OCI-LY3 (cell line): Measurements from ENCODE around the gene TOM1L2.

ENCODE experiments used
- H2AFZ ChIP-seq: fragments of 200-600, 300-600 bp; shearing (Covaris generic); 2 replicates; pipeline ENCODE4 v1.6.0; 2014; ENCODE audit warnings: antibody characterized with exemption, low read depth, low read length
- H3K27ac ChIP-seq: fragments of 200-600, 300-600 bp; sonication (generic); 2 replicates; pipeline ENCODE4 v1.5.1; 2014; ENCODE audit warnings: mild to moderate bottlenecking, low read length, moderate library complexity, mixed read lengths
- H3K27me3 ChIP-seq: fragments of 200-600, 300-600 bp; sonication (generic); 2 replicates; pipeline ENCODE4 v1.6.1; 2014; ENCODE audit warnings: low read depth, low read length, mixed read lengths
- H3K36me3 ChIP-seq: fragments of 200-600, 300-600 bp; sonication (generic); replicated peaks from 2 replicates; pipeline ENCODE3; 2014; ENCODE audit warnings: low read depth, low read length, mixed read lengths
- H3K4me1 ChIP-seq: fragments of 300-600, 200-600 bp; sonication (generic); 2 replicates; pipeline ENCODE4 v1.6.1; 2014; ENCODE audit warnings: low read length, mixed read lengths
- H3K4me2 ChIP-seq: fragments of 200-600, 300-600 bp; sonication (generic); 2 replicates; pipeline ENCODE4 v1.6.1; 2014; ENCODE audit warnings: low read length, mixed read lengths
- H3K4me3 ChIP-seq: fragments of 300-600, 200-600 bp; sonication (generic); 2 replicates; pipeline ENCODE4 v1.5.1; 2014; ENCODE audit warnings: antibody characterized with exemption, mild to moderate bottlenecking, low read length, moderate library complexity
- H3K79me2 ChIP-seq: fragments of 300-600, 200-600 bp; shearing (Covaris generic); 2 replicates; pipeline ENCODE4 v1.6.1; 2014; ENCODE audit warnings: mild to moderate bottlenecking, low read length, mixed read lengths
- H3K9ac ChIP-seq: fragments of 300-600, 200-600 bp; shearing (Covaris generic); 2 replicates; pipeline ENCODE4 v1.6.0; 2014; ENCODE audit warnings: mild to moderate bottlenecking, low read length, moderate library complexity
- H3K9me3 ChIP-seq: fragments of 200-600, 300-600 bp; shearing (Covaris generic); 2 replicates; pipeline ENCODE4 v1.6.1; 2014; ENCODE audit warnings: low read length, mixed read lengths; ENCODE audit not compliant: insufficient read depth
- H4K20me1 ChIP-seq: fragments of 200-600, 300-600 bp; sonication (generic); 2 replicates; pipeline ENCODE4 v1.6.1; 2016; ENCODE audit warnings: low read length, mixed read lengths; ENCODE audit not compliant: insufficient read depth
- CTCF ChIP-seq: fragments of 200-600, 300-600 bp; sonication (generic); IDR thresholded peaks from 2 replicates; pipeline ENCODE4 v1.5.1; 2014; ENCODE audit warnings: antibody characterized with exemption, low read length, low read depth
- EZH2phosphoT487 ChIP-seq: fragments of 200-600 bp; shearing (Covaris generic); IDR thresholded peaks from 2 replicates; pipeline ENCODE4 v1.6.1; 2018; ENCODE audit warnings: antibody characterized with exemption, mixed run types, low read depth

TOM1L2 gene

GRCh38 chr17:17804007-17804406 lies 168.2 kb downstream of the TOM1L2 start:
- H3K9me3 ChIP-seq: no peaks in the 10 kb centered on the region
- H3K4me2 ChIP-seq: no peak overlapping the region
- H3K27me3 ChIP-seq: no peaks in the 10 kb centered on the region
- no peaks in the 10 kb centered on the region for H4K20me1 ChIP-seq
- H3K9ac ChIP-seq: no peak overlapping the region
- H2AFZ ChIP-seq: no peak overlapping the region
- H3K27ac ChIP-seq: no peak overlapping the region
- H3K4me1 ChIP-seq: no peaks in the 10 kb centered on the region
- TF ChIP-seq EZH2phosphoT487 (no peak), CTCF (no peak)
- H3K79me2 ChIP-seq: no peaks in the 10 kb centered on the region
- no peak overlapping the region for H3K4me3 ChIP-seq
- no peaks in the 10 kb centered on the region for H3K36me3 ChIP-seq

GRCh38 chr17:17801800-17802481 lies 170.3 kb downstream of the TOM1L2 start:
- no peaks in the 10 kb centered on the region for H4K20me1 ChIP-seq
- H3K4me3 ChIP-seq: no peak overlapping the region
- H3K27me3 ChIP-seq: no peaks in the 10 kb centered on the region
- H3K9me3 ChIP-seq: no peaks in the 10 kb centered on the region
- no peaks in the 10 kb centered on the region for H3K79me2 ChIP-seq
- H3K9ac ChIP-seq: no peak overlapping the region
- TF ChIP-seq CTCF (no peak), EZH2phosphoT487 (no peak)
- H3K4me2 ChIP-seq: no peak overlapping the region
- H3K4me1 ChIP-seq: no peaks in the 10 kb centered on the region
- no peak overlapping the region for H3K27ac ChIP-seq
- H3K36me3 ChIP-seq: no peaks in the 10 kb centered on the region
- no peak overlapping the region for H2AFZ ChIP-seq

- Histone ChIP-seq H3K27ac (no peak overlapping the region), H3K4me1 (no peaks in the 10 kb centered on the region), H4K20me1 (no peaks in the 10 kb centered on the region), H3K9ac (no peak overlapping the region), H3K4me2 (no peak overlapping the region), H3K4me3 (no peak overlapping the region), H3K27me3 (no peaks in the 10 kb centered on the region), H2AFZ (no peak overlapping the region), H3K79me2 (no peaks in the 10 kb centered on the region), H3K9me3 (no peaks in the 10 kb centered on the region), H3K36me3 (no peaks in the 10 kb centered on the region)
- TF ChIP-seq CTCF: no peak
Observed at GRCh38 chr17:17800504-17801021, 171.6 kb downstream of the TOM1L2 start.

GRCh38 chr17:17798573-17799255 lies 173.5 kb downstream of the TOM1L2 start:
- Histone ChIP-seq H3K4me3 (no peak overlapping the region), H3K4me1 (no peaks in the 10 kb centered on the region), H4K20me1 (no peaks in the 10 kb centered on the region), H3K4me2 (no peak overlapping the region), H3K79me2 (no peaks in the 10 kb centered on the region), H3K27me3 (no peaks in the 10 kb centered on the region), H3K9ac (no peak overlapping the region), H3K36me3 (no peaks in the 10 kb centered on the region), H3K9me3 (no peaks in the 10 kb centered on the region), H2AFZ (no peak overlapping the region), H3K27ac (no peak overlapping the region)
- TF ChIP-seq CTCF (no peak), EZH2phosphoT487 (no peak)
